ENCODE results near the gene TNIK.

TNIK gene

GRCh38 chr3:171177553-171177952 is 282.7 kb downstream of the TNIK start:
- H3K36me3 Mint-ChIP-seq (ENCODE audit: low read depth) = peaks cover 70% of the 10 kb centered on the region
- no peak overlapping the region for H3K27ac Mint-ChIP-seq
- H3K27me3 Mint-ChIP-seq (ENCODE audit: low read depth) = no peaks in the 10 kb centered on the region

GRCh38 chr3:171177056-171177455 is 283.1 kb downstream of the TNIK start:
- Mint-ChIP-seq H3K27me3 (ENCODE audit: low read depth) (no peaks in the 10 kb centered on the region), H3K36me3 (ENCODE audit: low read depth) (peaks cover 69% of the 10 kb centered on the region)

More at GRCh38 chr3:171177553-171177952, 282.7 kb downstream of the TNIK start:
- DNase-seq (ENCODE audit: low spot score) = no peak
- peaks cover 30% of the 10 kb centered on the region for H3K4me1 Mint-ChIP-seq (ENCODE audit: low read depth)
- no peaks in the 10 kb centered on the region for H3K9me3 Mint-ChIP-seq
- no peak overlapping the region for H3K4me3 Mint-ChIP-seq

GRCh38 chr3:171176244-171176933 is 283.8 kb downstream of the TNIK start:
- Mint-ChIP-seq H3K27ac (no peak overlapping the region), H3K4me3 (no peak overlapping the region), H3K36me3 (ENCODE audit: low read depth) (peaks cover 68% of the 10 kb centered on the region), H3K9me3 (no peaks in the 10 kb centered on the region), H3K27me3 (ENCODE audit: low read depth) (no peaks in the 10 kb centered on the region), H3K4me1 (ENCODE audit: low read depth) (peaks cover 30% of the 10 kb centered on the region)
- no peak for DNase-seq (ENCODE audit: low spot score)

More at GRCh38 chr3:171177056-171177455, 283.1 kb downstream of the TNIK start:
- no peak overlapping the region for H3K4me3 Mint-ChIP-seq
- H3K4me1 Mint-ChIP-seq (ENCODE audit: low read depth) = peaks cover 30% of the 10 kb centered on the region
- no peak for DNase-seq (ENCODE audit: low spot score)
- H3K9me3 Mint-ChIP-seq = no peaks in the 10 kb centered on the region
- no peak overlapping the region for H3K27ac Mint-ChIP-seq

GRCh38 chr3:171175741-171176234 is 284.4 kb downstream of the TNIK start:
- Mint-ChIP-seq H3K9me3 (no peaks in the 10 kb centered on the region), H3K36me3 (ENCODE audit: low read depth) (peaks cover 68% of the 10 kb centered on the region), H3K4me3 (no peak overlapping the region), H3K27me3 (ENCODE audit: low read depth) (no peaks in the 10 kb centered on the region), H3K4me1 (ENCODE audit: low read depth) (peaks cover 28% of the 10 kb centered on the region), H3K27ac (no peak overlapping the region)
- DNase-seq (ENCODE audit: low spot score) = no peak

GRCh38 chr3:171173736-171174135 is 286.5 kb downstream of the TNIK start:
- no peak for DNase-seq (ENCODE audit: low spot score)
- Mint-ChIP-seq H3K4me3 (no peak overlapping the region), H3K27ac (no peak overlapping the region), H3K4me1 (ENCODE audit: low read depth) (peaks cover 16% of the 10 kb centered on the region), H3K27me3 (ENCODE audit: low read depth) (no peaks in the 10 kb centered on the region), H3K36me3 (ENCODE audit: low read depth) (peaks cover 65% of the 10 kb centered on the region), H3K9me3 (no peaks in the 10 kb centered on the region)

- Mint-ChIP-seq H3K27ac (no peak overlapping the region), H3K9me3 (no peaks in the 10 kb centered on the region), H3K36me3 (ENCODE audit: low read depth) (peaks cover 64% of the 10 kb centered on the region), H3K4me1 (ENCODE audit: low read depth) (peaks cover 6% of the 10 kb centered on the region), H3K4me3 (no peak overlapping the region), H3K27me3 (ENCODE audit: low read depth) (no peaks in the 10 kb centered on the region)
- DNase-seq (ENCODE audit: low spot score) = no peak
These were observed 288.1 kb downstream of the TNIK start for GRCh38 chr3:171172070-171172469.

GRCh38 chr3:171169866-171170265 is 290.3 kb downstream of the TNIK start:
- Mint-ChIP-seq H3K4me1 (ENCODE audit: low read depth) (peaks cover 15% of the 10 kb centered on the region), H3K9me3 (no peaks in the 10 kb centered on the region), H3K27me3 (ENCODE audit: low read depth) (no peaks in the 10 kb centered on the region), H3K27ac (no peak overlapping the region), H3K36me3 (ENCODE audit: low read depth) (peaks cover 64% of the 10 kb centered on the region), H3K4me3 (no peak overlapping the region)
- DNase-seq (ENCODE audit: low spot score) = no peak

- H3K27ac Mint-ChIP-seq = no peak overlapping the region
- no peaks in the 10 kb centered on the region for H3K27me3 Mint-ChIP-seq (ENCODE audit: low read depth)
- H3K9me3 Mint-ChIP-seq = no peaks in the 10 kb centered on the region
- peaks cover 63% of the 10 kb centered on the region for H3K36me3 Mint-ChIP-seq (ENCODE audit: low read depth)
- H3K4me1 Mint-ChIP-seq (ENCODE audit: low read depth) = peaks cover 14% of the 10 kb centered on the region
- no peak for DNase-seq (ENCODE audit: low spot score)
- H3K4me3 Mint-ChIP-seq = no peak overlapping the region
These were observed 290.8 kb downstream of the TNIK start for GRCh38 chr3:171169443-171169842.

GRCh38 chr3:171168551-171168950 is 291.7 kb downstream of the TNIK start:
- H3K27me3 Mint-ChIP-seq (ENCODE audit: low read depth) = no peaks in the 10 kb centered on the region
- H3K27ac Mint-ChIP-seq = no peak overlapping the region
- DNase-seq (ENCODE audit: low spot score) = no peak
- peaks cover 14% of the 10 kb centered on the region for H3K4me1 Mint-ChIP-seq (ENCODE audit: low read depth)
- no peak overlapping the region for H3K4me3 Mint-ChIP-seq
- H3K36me3 Mint-ChIP-seq (ENCODE audit: low read depth) = peaks cover 64% of the 10 kb centered on the region
- H3K9me3 Mint-ChIP-seq = peaks cover 5% of the 10 kb centered on the region

GRCh38 chr3:171168086-171168485 is 292.1 kb downstream of the TNIK start:
- peaks cover 66% of the 10 kb centered on the region for H3K36me3 Mint-ChIP-seq (ENCODE audit: low read depth)
- peaks cover 14% of the 10 kb centered on the region for H3K4me1 Mint-ChIP-seq (ENCODE audit: low read depth)
- peaks cover 10% of the 10 kb centered on the region for H3K9me3 Mint-ChIP-seq
- no peak overlapping the region for H3K4me3 Mint-ChIP-seq
- no peak for DNase-seq (ENCODE audit: low spot score)
- no peaks in the 10 kb centered on the region for H3K27me3 Mint-ChIP-seq (ENCODE audit: low read depth)
- no peak overlapping the region for H3K27ac Mint-ChIP-seq

- peaks cover 14% of the 10 kb centered on the region for H3K4me1 Mint-ChIP-seq (ENCODE audit: low read depth)
- peaks cover 19% of the 10 kb centered on the region for H3K9me3 Mint-ChIP-seq
- H3K36me3 Mint-ChIP-seq (ENCODE audit: low read depth) = peaks cover 64% of the 10 kb centered on the region
- DNase-seq (ENCODE audit: low spot score) = no peak
- no peaks in the 10 kb centered on the region for H3K27me3 Mint-ChIP-seq (ENCODE audit: low read depth)
- H3K4me3 Mint-ChIP-seq = peak overlapping the region; percentile 25
- peak overlapping the region; percentile 80 for H3K27ac Mint-ChIP-seq
These were observed 294.2 kb downstream of the TNIK start for GRCh38 chr3:171165983-171166382.

- peaks cover 68% of the 10 kb centered on the region for H3K36me3 Mint-ChIP-seq (ENCODE audit: low read depth)
- no peaks in the 10 kb centered on the region for H3K27me3 Mint-ChIP-seq (ENCODE audit: low read depth)
- H3K9me3 Mint-ChIP-seq = peaks cover 19% of the 10 kb centered on the region
- no peak for DNase-seq (ENCODE audit: low spot score)
- peak overlapping the region; percentile 25 for H3K4me3 Mint-ChIP-seq
- H3K27ac Mint-ChIP-seq = peak overlapping the region; percentile 80
- H3K4me1 Mint-ChIP-seq (ENCODE audit: low read depth) = peaks cover 14% of the 10 kb centered on the region
These were observed 294.7 kb downstream of the TNIK start for GRCh38 chr3:171165499-171165921.

GRCh38 chr3:171164067-171164465 is 296.1 kb downstream of the TNIK start:
- Mint-ChIP-seq H3K9me3 (peaks cover 19% of the 10 kb centered on the region), H3K4me3 (no peak overlapping the region), H3K27ac (no peak overlapping the region), H3K27me3 (ENCODE audit: low read depth) (no peaks in the 10 kb centered on the region), H3K4me1 (ENCODE audit: low read depth) (peaks cover 14% of the 10 kb centered on the region), H3K36me3 (ENCODE audit: low read depth) (peaks cover 78% of the 10 kb centered on the region)
- no peak for DNase-seq (ENCODE audit: low spot score)

GRCh38 chr3:171163101-171164066 is 296.8 kb downstream of the TNIK start:
- Mint-ChIP-seq H3K27me3 (ENCODE audit: low read depth) (no peaks in the 10 kb centered on the region), H3K4me3 (no peak overlapping the region), H3K4me1 (ENCODE audit: low read depth) (peaks cover 14% of the 10 kb centered on the region), H3K27ac (peak overlapping the region; percentile 15), H3K36me3 (ENCODE audit: low read depth) (peaks cover 79% of the 10 kb centered on the region), H3K9me3 (peaks cover 19% of the 10 kb centered on the region)
- DNase-seq (ENCODE audit: low spot score) = no peak
